Endothelial cell of umbilical vein (primary cell): ENCODE data around the gene USP48.

Experiments
- JUN ChIP-seq: IDR thresholded peaks from 2 replicates; pipeline ENCODE4 v1.6.1; 2011; ENCODE audit warnings: borderline replicate concordance, low read depth; ENCODE audit not compliant: insufficient read length, insufficient read depth
- POLR2A ChIP-seq: IDR thresholded peaks from 2 replicates; pipeline ENCODE4 v1.6.1; 2012; ENCODE audit warnings: low read depth, mild to moderate bottlenecking, control low read depth, low read length
- POLR2AphosphoS5 ChIP-seq: IDR thresholded peaks from 2 replicates; pipeline ENCODE4 v1.6.1; 2012; ENCODE audit warnings: low read depth, mild to moderate bottlenecking, control low read depth, low read length, moderate library complexity; ENCODE audit not compliant: insufficient read depth
- TF ChIP-seq, protein P1 (sequence below), 2 donors: IDR thresholded peaks; 1 replicate in 1 of 2; 2 replicates in 1 of 2; pipeline ENCODE4 v1.5.1; 2011; ENCODE audit warnings: low read length in 2 of 2, mild to moderate bottlenecking in 2 of 2, moderate library complexity in 2 of 2, control low read depth in 1 of 2, inconsistent platforms in 1 of 2, low read depth in 1 of 2; ENCODE audit not compliant: insufficient read depth in 1 of 2; ENCODE audit errors: extremely low read depth in 1 of 2
- TF ChIP-seq, protein P2 (sequence below): IDR thresholded peaks from 2 replicates; pipeline ENCODE4 v1.6.1; 2011; ENCODE audit not compliant: insufficient read depth, insufficient read length

DNA sequence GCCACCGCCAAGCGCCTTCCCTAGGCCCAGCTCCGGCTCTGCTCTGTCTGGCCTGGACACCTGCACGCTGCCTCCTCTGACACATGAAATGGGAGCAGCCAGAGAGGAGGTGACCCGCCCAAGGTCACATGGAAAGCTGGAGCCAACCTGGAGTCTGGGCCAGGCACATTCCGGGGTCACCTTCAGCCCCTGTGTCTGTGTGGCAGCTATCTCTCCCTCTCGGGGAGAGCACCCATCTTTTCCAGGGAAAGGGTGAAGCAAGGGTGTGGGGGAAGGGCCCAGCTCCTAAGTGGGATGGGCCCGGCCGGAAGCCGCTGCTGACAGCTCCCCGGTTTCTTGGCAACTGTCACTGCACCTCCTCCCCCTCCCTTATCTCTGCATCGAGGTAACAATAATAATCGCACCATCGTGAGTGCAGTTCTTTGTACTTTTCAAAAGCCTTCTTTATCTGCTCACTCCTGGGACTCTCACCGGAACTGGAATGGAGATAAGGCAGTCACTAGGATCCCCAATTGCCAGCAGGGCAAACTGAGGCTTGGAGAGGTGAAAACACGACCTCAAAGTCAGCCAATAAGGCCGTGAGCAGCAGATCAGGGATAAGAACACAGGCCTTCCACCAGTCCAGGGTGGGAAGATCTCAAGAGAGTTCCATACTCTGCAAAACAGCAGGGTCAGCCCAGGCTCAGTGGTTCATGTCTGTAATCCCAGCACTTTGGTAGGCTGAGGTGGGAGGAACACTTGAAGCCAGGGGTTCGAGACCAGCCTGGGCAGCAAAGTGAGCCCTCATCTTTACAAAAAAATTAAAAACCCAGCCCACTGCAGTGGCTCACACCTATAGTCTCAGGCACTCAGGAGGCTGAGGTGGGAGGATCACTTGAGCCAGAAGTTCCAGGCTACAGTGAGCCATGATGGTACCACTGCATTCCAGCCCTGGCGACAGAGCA is 150.7 kb downstream of the USP48 start:
- TF ChIP-seq, protein P1, sequence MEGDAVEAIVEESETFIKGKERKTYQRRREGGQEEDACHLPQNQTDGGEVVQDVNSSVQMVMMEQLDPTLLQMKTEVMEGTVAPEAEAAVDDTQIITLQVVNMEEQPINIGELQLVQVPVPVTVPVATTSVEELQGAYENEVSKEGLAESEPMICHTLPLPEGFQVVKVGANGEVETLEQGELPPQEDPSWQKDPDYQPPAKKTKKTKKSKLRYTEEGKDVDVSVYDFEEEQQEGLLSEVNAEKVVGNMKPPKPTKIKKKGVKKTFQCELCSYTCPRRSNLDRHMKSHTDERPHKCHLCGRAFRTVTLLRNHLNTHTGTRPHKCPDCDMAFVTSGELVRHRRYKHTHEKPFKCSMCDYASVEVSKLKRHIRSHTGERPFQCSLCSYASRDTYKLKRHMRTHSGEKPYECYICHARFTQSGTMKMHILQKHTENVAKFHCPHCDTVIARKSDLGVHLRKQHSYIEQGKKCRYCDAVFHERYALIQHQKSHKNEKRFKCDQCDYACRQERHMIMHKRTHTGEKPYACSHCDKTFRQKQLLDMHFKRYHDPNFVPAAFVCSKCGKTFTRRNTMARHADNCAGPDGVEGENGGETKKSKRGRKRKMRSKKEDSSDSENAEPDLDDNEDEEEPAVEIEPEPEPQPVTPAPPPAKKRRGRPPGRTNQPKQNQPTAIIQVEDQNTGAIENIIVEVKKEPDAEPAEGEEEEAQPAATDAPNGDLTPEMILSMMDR (IDR thresholded peaks at IDR 0.05; ENCODE audit: extremely low read depth in 1 of 2, insufficient read depth in 1 of 2, low read depth in 1 of 2, low read length in 2 of 2) = no peak
- TF ChIP-seq POLR2AphosphoS5 = no peak
- no peak for TF ChIP-seq POLR2A
- TF ChIP-seq JUN = no peak
- TF ChIP-seq, protein P2, sequence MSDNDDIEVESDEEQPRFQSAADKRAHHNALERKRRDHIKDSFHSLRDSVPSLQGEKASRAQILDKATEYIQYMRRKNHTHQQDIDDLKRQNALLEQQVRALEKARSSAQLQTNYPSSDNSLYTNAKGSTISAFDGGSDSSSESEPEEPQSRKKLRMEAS = no peak
